HG03342 (cell line): ENCODE measurements around the gene SIMC1.
A peak's percentile ranks its signal among the peaks of the same experiment; 100 is the strongest.

Source experiments
- ATAC-seq: cut with Tn5 transposase; IDR thresholded peaks from one replicate; pipeline ENCODE4 v1.9.1; 2021; ENCODE audit warnings: mild to moderate bottlenecking, moderate library complexity; ENCODE audit not compliant: unreplicated experiment

The SIMC1 gene

GRCh38 chr5:176361437-176362232 lies 123.4 kb downstream of the SIMC1 start, which contains the start of gene KIAA1191:
Gene KIAA1191, minus strand, starts transcription at chr5:176361764. Its CDS starts 2,256 bp downstream, at chr5:176359508.
- ATAC-seq = peak; percentile 84

GRCh38 chr5:176362233-176362490 lies 123.9 kb downstream of the SIMC1 start:
- ATAC-seq = peak; percentile 17

- peak; percentile 6 for ATAC-seq
These were observed 126.6 kb downstream of the SIMC1 start for GRCh38 chr5:176364765-176365350.

- ATAC-seq = peak; percentile 38
These were observed 127.4 kb downstream of the SIMC1 start, which contains the start of gene ARL10 for GRCh38 chr5:176365351-176366231. Gene ARL10, plus strand, starts transcription at chr5:176365487. Its CDS starts 77 bp downstream, at chr5:176365564.

- ATAC-seq = no peak
These were observed 128.1 kb downstream of the SIMC1 start for GRCh38 chr5:176366232-176366894.

- ATAC-seq = no peak
These were observed 130.5 kb downstream of the SIMC1 start for GRCh38 chr5:176368726-176369125.

- ATAC-seq = no peak
These were observed 131.9 kb downstream of the SIMC1 start for GRCh38 chr5:176369934-176370711.

GRCh38 chr5:176371621-176372539 lies 133.7 kb downstream of the SIMC1 start:
- ATAC-seq = no peak

GRCh38 chr5:176373100-176373818 lies 135.0 kb downstream of the SIMC1 start:
- ATAC-seq = no peak

- ATAC-seq = no peak
These were observed 141.7 kb downstream of the SIMC1 start for GRCh38 chr5:176379881-176380280.

- no peak for ATAC-seq
These were observed 143.2 kb downstream of the SIMC1 start for GRCh38 chr5:176381423-176381822.

- ATAC-seq = no peak
These were observed 143.8 kb downstream of the SIMC1 start for GRCh38 chr5:176381979-176382378.

- no peak for ATAC-seq
These were observed 144.5 kb downstream of the SIMC1 start for GRCh38 chr5:176382721-176383120.

GRCh38 chr5:176383248-176383905 lies 145.2 kb downstream of the SIMC1 start:
- ATAC-seq = no peak

- ATAC-seq = no peak
These were observed 145.7 kb downstream of the SIMC1 start for GRCh38 chr5:176383961-176384360.

GRCh38 chr5:176384366-176384930 lies 146.2 kb downstream of the SIMC1 start:
- no peak for ATAC-seq

GRCh38 chr5:176384991-176385390 lies 146.8 kb downstream of the SIMC1 start:
- no peak for ATAC-seq

GRCh38 chr5:176386491-176386890 lies 148.3 kb downstream of the SIMC1 start:
- ATAC-seq = no peak
